Cardiac muscle cell (in vitro differentiated cells and primary cell): Measurements from ENCODE around the gene FIP1L1. TPM values are rescaled to one million over a fixed set of nuclear protein-coding genes. Genes with fewer than 3 reads are reported as not detected.

Experiments
- DNase-seq, 2 donors: peaks; one replicate each; pipeline versions ENCODE4 v3.0.0 to v3.0.0-alpha.2; 2010 to 2017; ENCODE audit warnings: low read depth in 1 of 2, low spot score in 1 of 2
- H3K27ac ChIP-seq: fragments of 200-600 bp; sonication (generic); 2 replicates; pipeline ENCODE4 v1.5.1; 2016
- H3K27me3 ChIP-seq: fragments of 200-600 bp; sonication (generic); 2 replicates; pipeline ENCODE4 v1.6.0; 2016; ENCODE audit warnings: control low read depth
- H3K36me3 ChIP-seq: fragments of 200-600 bp; sonication (generic); 2 replicates; pipeline ENCODE4 v1.5.1; 2016; ENCODE audit warnings: control low read depth
- H3K4me1 ChIP-seq: fragments of 200-600 bp; sonication (generic); 2 replicates; pipeline ENCODE4 v1.8.1; 2017; ENCODE audit warnings: low read depth, mild to moderate bottlenecking, mixed run types
- H3K4me3 ChIP-seq: fragments of 200-600 bp; sonication (generic); 2 replicates; pipeline ENCODE4 v1.5.1; 2016; ENCODE audit warnings: mild to moderate bottlenecking
- H3K9me3 ChIP-seq: fragments of 200-600 bp; sonication (generic); 2 replicates; pipeline ENCODE4 v1.5.1; 2017; ENCODE audit warnings: low read depth, mild to moderate bottlenecking, control low read depth
- polyA plus RNA-seq: library from polyadenylated mRNA; unstranded; fragments of >200 nt; fragmentation: Nextera tagmentation; extraction: Ambion mirVana; gene quantifications from 2 replicates; pipeline ENCODE4 v1.2.1, GENCODE V29; 2016
- total RNA-seq: library from RNA; depleted of rRNA; stranded (reverse); fragments of >200 nt; gene quantifications from 2 replicates; pipeline ENCODE4 v1.2.3, GENCODE V29; 2016
- TF ChIP-seq, protein P1 (sequence below): IDR thresholded peaks from 2 replicates; pipeline ENCODE4 v1.5.1; 2012; ENCODE audit warnings: low read depth, mild to moderate bottlenecking, low read length

Gene FIP1L1
- total and polyA plus RNA-seq, 2 experiments from 2014 or later: 55.3 to 97.0 TPM

DNA sequence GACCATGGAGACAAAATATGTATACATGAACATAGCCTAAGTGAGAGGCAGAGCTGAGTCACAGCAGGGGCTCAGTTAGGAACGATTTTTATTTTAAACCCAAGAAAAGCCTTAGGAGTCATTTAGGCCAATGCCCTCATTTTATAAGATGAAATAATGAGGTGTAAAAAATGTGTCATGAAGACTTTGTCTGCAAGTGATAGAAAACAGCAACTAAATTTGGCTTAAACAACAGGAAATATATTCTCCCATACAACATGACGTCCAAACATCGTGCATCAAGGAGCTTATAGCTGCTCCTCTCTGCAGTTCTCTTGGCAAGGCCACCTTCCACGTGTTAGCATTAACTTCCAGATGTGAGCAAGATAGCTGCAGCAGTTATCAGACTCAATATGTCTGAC, 28.4 kb upstream of the FIP1L1 start:
- H3K27ac ChIP-seq: no peak overlapping the region
- no peak for DNase-seq
- H3K36me3 ChIP-seq: no peaks in the 10 kb centered on the region
- no peaks in the 10 kb centered on the region for H3K9me3 ChIP-seq
- TF ChIP-seq, protein P1, sequence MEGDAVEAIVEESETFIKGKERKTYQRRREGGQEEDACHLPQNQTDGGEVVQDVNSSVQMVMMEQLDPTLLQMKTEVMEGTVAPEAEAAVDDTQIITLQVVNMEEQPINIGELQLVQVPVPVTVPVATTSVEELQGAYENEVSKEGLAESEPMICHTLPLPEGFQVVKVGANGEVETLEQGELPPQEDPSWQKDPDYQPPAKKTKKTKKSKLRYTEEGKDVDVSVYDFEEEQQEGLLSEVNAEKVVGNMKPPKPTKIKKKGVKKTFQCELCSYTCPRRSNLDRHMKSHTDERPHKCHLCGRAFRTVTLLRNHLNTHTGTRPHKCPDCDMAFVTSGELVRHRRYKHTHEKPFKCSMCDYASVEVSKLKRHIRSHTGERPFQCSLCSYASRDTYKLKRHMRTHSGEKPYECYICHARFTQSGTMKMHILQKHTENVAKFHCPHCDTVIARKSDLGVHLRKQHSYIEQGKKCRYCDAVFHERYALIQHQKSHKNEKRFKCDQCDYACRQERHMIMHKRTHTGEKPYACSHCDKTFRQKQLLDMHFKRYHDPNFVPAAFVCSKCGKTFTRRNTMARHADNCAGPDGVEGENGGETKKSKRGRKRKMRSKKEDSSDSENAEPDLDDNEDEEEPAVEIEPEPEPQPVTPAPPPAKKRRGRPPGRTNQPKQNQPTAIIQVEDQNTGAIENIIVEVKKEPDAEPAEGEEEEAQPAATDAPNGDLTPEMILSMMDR: no peak
- H3K4me1 ChIP-seq: no peaks in the 10 kb centered on the region
- no peak overlapping the region for H3K4me3 ChIP-seq
- H3K27me3 ChIP-seq: no peaks in the 10 kb centered on the region

DNA sequence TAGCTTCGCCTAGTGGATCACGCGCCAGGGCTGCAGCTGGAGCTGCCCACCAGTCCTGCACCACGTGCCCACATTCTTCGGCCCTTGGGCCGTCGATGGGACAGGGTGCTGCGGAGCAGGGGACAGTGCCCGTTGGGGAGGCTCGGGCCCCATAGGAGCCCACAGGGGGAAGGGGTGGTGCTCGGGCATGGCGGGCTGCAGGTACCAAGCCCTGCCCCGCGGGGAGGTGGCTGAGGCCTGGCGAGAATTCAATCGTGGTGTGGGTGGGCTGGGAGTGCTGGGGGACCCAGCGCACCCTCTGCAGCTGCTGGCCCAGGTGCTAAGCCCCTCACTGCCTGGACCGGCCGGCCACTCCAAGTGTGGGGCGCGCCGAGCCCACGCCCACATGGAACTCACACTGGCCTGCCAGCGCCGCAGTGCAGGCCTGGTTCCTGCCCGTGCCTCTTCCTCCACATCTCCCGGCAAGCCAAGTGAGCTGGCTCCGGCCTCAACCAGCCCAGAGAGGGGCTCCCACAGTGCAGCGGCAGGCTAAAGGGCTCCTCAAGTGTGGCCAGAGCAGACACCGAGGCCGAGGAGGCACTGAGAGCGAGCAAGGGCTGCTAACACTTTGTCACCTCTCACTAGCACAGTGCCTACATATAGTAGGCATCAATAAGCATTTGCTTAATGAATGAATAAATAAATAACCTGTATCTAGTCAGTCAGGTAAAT, 23.3 kb upstream of the FIP1L1 start:
- H3K27me3 ChIP-seq: no peaks in the 10 kb centered on the region
- no peaks in the 10 kb centered on the region for H3K9me3 ChIP-seq
- DNase-seq: no peak
- H3K4me1 ChIP-seq: no peaks in the 10 kb centered on the region
- no peaks in the 10 kb centered on the region for H3K36me3 ChIP-seq
- TF ChIP-seq, protein P1: no peak
- no peak overlapping the region for H3K4me3 ChIP-seq
- no peak overlapping the region for H3K27ac ChIP-seq

DNA sequence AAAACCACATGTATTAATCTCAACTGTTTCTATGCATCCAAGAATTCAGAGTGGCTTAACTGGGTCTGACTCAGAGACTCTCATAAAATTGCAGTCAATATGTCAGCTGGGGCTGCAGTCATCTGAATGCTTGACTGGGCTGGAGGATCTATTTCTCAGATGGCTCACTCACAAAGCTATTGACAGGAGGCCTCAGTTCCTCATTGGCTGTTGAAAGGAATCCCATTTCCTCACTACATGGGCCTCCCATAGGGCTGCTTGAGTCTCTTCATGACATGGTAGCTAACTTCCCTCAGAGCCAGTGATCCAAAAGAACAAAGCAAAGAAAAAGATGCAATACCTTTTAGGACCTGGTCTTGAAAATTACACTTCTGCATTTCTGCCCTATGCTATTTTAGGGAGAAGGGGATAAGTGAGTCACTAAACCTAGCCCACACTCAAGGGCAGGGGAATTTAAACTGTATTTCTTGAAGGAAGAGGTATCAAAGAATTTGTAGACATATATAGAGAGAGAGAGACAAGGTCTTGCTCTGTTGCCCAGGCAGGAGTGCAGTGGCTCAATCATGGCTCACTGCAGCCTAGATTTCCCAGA, 21.4 kb upstream of the FIP1L1 start:
- TF ChIP-seq, protein P1: no peak
- no peak for DNase-seq
- Histone ChIP-seq H3K27me3 (no peaks in the 10 kb centered on the region), H3K27ac (no peak overlapping the region), H3K9me3 (no peaks in the 10 kb centered on the region), H3K36me3 (no peaks in the 10 kb centered on the region), H3K4me3 (no peak overlapping the region), H3K4me1 (no peaks in the 10 kb centered on the region)

DNA sequence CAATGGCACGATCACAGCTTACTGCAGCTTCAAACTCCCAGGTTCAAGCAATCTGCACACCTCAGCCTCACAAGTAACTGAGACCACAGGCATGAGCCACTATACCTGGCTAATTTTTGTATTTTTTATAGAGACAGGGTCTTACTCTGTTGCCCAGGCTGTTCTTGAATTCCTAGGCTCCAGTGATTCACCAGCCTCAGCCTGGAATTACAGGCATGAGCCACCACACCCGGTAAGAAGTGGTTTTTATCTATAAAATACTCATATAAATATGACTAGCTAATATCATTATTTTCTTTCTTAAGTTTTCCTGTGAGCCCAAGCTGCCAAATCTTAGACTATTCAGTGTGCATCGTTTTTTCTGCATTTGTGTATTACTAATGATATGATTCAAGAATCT, 16.0 kb upstream of the FIP1L1 start:
- no peak overlapping the region for H3K27ac ChIP-seq
- DNase-seq: peak in 1 of 2 donors; percentile 21
- no peaks in the 10 kb centered on the region for H3K27me3 ChIP-seq
- no peaks in the 10 kb centered on the region for H3K36me3 ChIP-seq
- TF ChIP-seq, protein P1: no peak
- H3K4me1 ChIP-seq: no peaks in the 10 kb centered on the region
- H3K9me3 ChIP-seq: no peaks in the 10 kb centered on the region
- no peak overlapping the region for H3K4me3 ChIP-seq

DNA sequence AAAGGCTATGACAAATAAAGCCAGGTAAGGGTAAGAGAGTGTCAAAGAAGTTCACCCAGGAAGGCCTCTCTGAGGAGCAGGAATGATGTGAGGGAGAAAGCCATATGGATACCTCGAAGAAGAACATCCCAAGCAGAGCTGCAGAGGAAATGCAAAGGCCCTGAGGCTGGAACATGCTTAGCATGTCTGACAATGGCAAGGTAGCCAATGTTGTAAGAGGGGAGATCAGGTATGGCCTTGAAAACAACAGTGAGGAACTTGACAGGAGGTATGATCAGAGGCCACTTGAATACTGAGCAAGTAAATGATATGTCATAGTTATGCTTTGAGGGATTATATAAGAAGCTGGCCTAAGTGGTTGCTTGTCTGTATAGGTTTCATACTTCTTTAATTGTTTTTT, 15.3 kb upstream of the FIP1L1 start:
- Histone ChIP-seq H3K27ac (no peak overlapping the region), H3K4me3 (no peak overlapping the region), H3K27me3 (peaks cover under 1% of the 10 kb centered on the region), H3K9me3 (no peaks in the 10 kb centered on the region), H3K4me1 (no peaks in the 10 kb centered on the region), H3K36me3 (no peaks in the 10 kb centered on the region)
- DNase-seq: no peak
- TF ChIP-seq, protein P1: no peak
